Fibroblast of the aortic adventitia (primary cell): ENCODE measurements around the gene COX4I2. TPM values are rescaled to one million over a fixed set of nuclear protein-coding genes. Genes with fewer than 3 reads are reported as not detected.
A peak's percentile ranks its signal among the peaks of the same experiment; 100 is the strongest.
"Not testable (repeated sequence)": the region's sequence is repeated elsewhere in the genome, so short reads cannot be mapped to it uniquely, and the experiment has no call there.

Experiments used
- DNase-seq: peaks from one replicate; pipeline ENCODE4 v3.0.0-alpha.2; 2010; ENCODE audit warnings: low read depth
- H3K4me3 ChIP-seq: 2 replicates; pipeline ENCODE4 v1.5.1; 2011; ENCODE audit warnings: low read depth, mild to moderate bottlenecking, control low read depth, low read length, moderate library complexity
- CTCF ChIP-seq: IDR thresholded peaks from 2 replicates; pipeline ENCODE4 v1.5.1; 2011; ENCODE audit warnings: mild to moderate bottlenecking, low read length, control low read depth, inconsistent platforms; ENCODE audit not compliant: insufficient read depth
- total RNA-seq: library from RNA; depleted of rRNA; stranded (reverse); fragments of >200 nt; gene quantifications from 2 replicates; pipeline ENCODE4 v1.2.3, GENCODE V29; 2012; ENCODE audit warnings: low replicate concordance

Gene COX4I2
- total RNA-seq, 1 donor, result not detected

GRCh38 chr20:31665753-31666152, 28.0 kb downstream of the COX4I2 start:
- DNase-seq, result no peak
- H3K4me3 ChIP-seq, result no peak overlapping the region
- no peak for TF ChIP-seq CTCF

- no peak for DNase-seq
- no peak overlapping the region for H3K4me3 ChIP-seq
- TF ChIP-seq CTCF, result no peak
Observed at GRCh38 chr20:31666258-31667042, 28.7 kb downstream of the COX4I2 start.

GRCh38 chr20:31667315-31668285, 29.9 kb downstream of the COX4I2 start:
- H3K4me3 ChIP-seq, result no peak overlapping the region
- TF ChIP-seq CTCF, result no peak
- DNase-seq, result no peak

GRCh38 chr20:31668944-31669343, 31.2 kb downstream of the COX4I2 start:
- not testable (repeated sequence) for DNase-seq, H3K4me3 ChIP-seq

- no peak for DNase-seq
- TF ChIP-seq CTCF, result no peak
- no peak overlapping the region for H3K4me3 ChIP-seq
Observed at GRCh38 chr20:31669876-31670275, 32.2 kb downstream of the COX4I2 start.

GRCh38 chr20:31670371-31671228, 32.9 kb downstream of the COX4I2 start:
- TF ChIP-seq CTCF, result no peak
- H3K4me3 ChIP-seq, result no peak overlapping the region
- DNase-seq, result peak; percentile 47
